Measurements from ENCODE around the gene GOLGA1. TPM values are rescaled to one million over a fixed set of nuclear protein-coding genes. Genes with fewer than 3 reads are reported as not detected.

Gene GOLGA1
- total and polyA plus RNA-seq, 2 of the 13 experiments (the other 11 are each of a cell fraction or from before 2014, with no cell fraction given): 12.7 to 15.9 TPM

GRCh38 chr9:124868511-124869465 lies 72.1 kb downstream of the GOLGA1 start (continued):
- TF ChIP-seq AKNA (CRISPR knock-in tag; IDR thresholded peaks at IDR 0.05; ENCODE audit: borderline replicate concordance) (0 out of 2 replicates have a peak, but pooled peaks have one; percentile 50), IRF9 (CRISPR knock-in tag; IDR thresholded peaks at IDR 0.05; ENCODE audit: borderline replicate concordance) (0 out of 2 replicates have a peak, but pooled peaks have one; percentile 13), ZNF367 (CRISPR knock-in tag; IDR thresholded peaks at IDR 0.05; ENCODE audit: borderline replicate concordance) (peak; percentile 31; the same call in 1 of the 2 replicates), AHR (CRISPR knock-in tag; IDR thresholded peaks at IDR 0.05) (peak; percentile 5; the same call in 1 of the 2 replicates), HOXA5 (CRISPR knock-in tag; IDR thresholded peaks at IDR 0.05) (peak; percentile 30; the same call in 1 of the 2 replicates), ZNF549 (CRISPR knock-in tag; IDR thresholded peaks at IDR 0.05) (no peak), SAFB2 (CRISPR knock-in tag; IDR thresholded peaks at IDR 0.05; ENCODE audit: borderline replicate concordance, low read depth) (0 out of 2 replicates have a peak, but pooled peaks have one; percentile 21), THAP7 (CRISPR knock-in tag; IDR thresholded peaks at IDR 0.05) (0 out of 2 replicates have a peak, but pooled peaks have one; percentile 46), ZNF431 (CRISPR knock-in tag; IDR thresholded peaks at IDR 0.05; ENCODE audit: borderline replicate concordance, low read depth) (peak; percentile 1; the same call in 1 of the 2 replicates), ZNF570 (CRISPR knock-in tag; IDR thresholded peaks at IDR 0.05; ENCODE audit: borderline replicate concordance) (no peak), PBX2 (CRISPR knock-in tag; IDR thresholded peaks at IDR 0.05) (no peak), ZSCAN30 (CRISPR knock-in tag; IDR thresholded peaks at IDR 0.05) (no peak)
- TF ChIP-seq, protein P1, sequence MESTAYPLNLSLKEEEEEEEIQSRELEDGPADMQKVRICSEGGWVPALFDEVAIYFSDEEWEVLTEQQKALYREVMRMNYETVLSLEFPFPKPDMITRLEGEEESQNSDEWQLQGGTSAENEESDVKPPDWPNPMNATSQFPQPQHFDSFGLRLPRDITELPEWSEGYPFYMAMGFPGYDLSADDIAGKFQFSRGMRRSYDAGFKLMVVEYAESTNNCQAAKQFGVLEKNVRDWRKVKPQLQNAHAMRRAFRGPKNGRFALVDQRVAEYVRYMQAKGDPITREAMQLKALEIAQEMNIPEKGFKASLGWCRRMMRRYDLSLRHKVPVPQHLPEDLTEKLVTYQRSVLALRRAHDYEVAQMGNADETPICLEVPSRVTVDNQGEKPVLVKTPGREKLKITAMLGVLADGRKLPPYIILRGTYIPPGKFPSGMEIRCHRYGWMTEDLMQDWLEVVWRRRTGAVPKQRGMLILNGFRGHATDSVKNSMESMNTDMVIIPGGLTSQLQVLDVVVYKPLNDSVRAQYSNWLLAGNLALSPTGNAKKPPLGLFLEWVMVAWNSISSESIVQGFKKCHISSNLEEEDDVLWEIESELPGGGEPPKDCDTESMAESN (CRISPR knock-in tag; conservative IDR thresholded peaks at IDR 0.05): peak; percentile 72
- TF ChIP-seq, protein P2, sequence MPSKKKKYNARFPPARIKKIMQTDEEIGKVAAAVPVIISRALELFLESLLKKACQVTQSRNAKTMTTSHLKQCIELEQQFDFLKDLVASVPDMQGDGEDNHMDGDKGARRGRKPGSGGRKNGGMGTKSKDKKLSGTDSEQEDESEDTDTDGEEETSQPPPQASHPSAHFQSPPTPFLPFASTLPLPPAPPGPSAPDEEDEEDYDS (CRISPR knock-in tag; IDR thresholded peaks at IDR 0.05): peak; percentile 58; the same call in 1 of the 2 replicates
- TF ChIP-seq, protein P3, sequence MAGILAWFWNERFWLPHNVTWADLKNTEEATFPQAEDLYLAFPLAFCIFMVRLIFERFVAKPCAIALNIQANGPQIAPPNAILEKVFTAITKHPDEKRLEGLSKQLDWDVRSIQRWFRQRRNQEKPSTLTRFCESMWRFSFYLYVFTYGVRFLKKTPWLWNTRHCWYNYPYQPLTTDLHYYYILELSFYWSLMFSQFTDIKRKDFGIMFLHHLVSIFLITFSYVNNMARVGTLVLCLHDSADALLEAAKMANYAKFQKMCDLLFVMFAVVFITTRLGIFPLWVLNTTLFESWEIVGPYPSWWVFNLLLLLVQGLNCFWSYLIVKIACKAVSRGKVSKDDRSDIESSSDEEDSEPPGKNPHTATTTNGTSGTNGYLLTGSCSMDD (CRISPR knock-in tag; IDR thresholded peaks at IDR 0.05): no peak

Data from HepG2 (cell line).